HEK293T (cell line): ENCODE results near the gene SNX3.

ENCODE experiments used
- ARNT ChIP-seq: fragments of 450-650 bp; IDR thresholded peaks from 2 replicates; pipeline ENCODE4 v1.6.1; 2017; ENCODE audit warnings: mild to moderate bottlenecking
- BHLHE40 ChIP-seq: fragments of 450-650 bp; IDR thresholded peaks from 2 replicates; pipeline ENCODE4 v1.6.1; 2016; ENCODE audit warnings: mild to moderate bottlenecking, moderate library complexity, borderline replicate concordance
- ELF4 ChIP-seq: fragments of 450-650 bp; IDR thresholded peaks from 2 replicates; pipeline ENCODE4 v1.6.1; 2017; ENCODE audit warnings: antibody characterized with exemption
- FOXA1 ChIP-seq: fragments of 450-650 bp; IDR thresholded peaks from 2 replicates; pipeline ENCODE4 v1.6.1; 2016; ENCODE audit warnings: mild to moderate bottlenecking
- FOXK2 ChIP-seq: fragments of 450-650 bp; IDR thresholded peaks from 2 replicates; pipeline ENCODE4 v1.6.1; 2016; ENCODE audit warnings: mild to moderate bottlenecking
- HDGF ChIP-seq: fragments of 450-650 bp; IDR thresholded peaks from 2 replicates; pipeline ENCODE4 v1.6.1; 2017; ENCODE audit warnings: antibody characterized with exemption, borderline replicate concordance
- L3MBTL2 ChIP-seq: fragments of 450-650 bp; conservative IDR thresholded peaks from 2 replicates; pipeline ENCODE4 v1.6.1; 2016; ENCODE audit warnings: mild to moderate bottlenecking
- LEF1 ChIP-seq: fragments of 450-650 bp; IDR thresholded peaks from 2 replicates; pipeline ENCODE4 v1.6.1; 2017; ENCODE audit warnings: mild to moderate bottlenecking, borderline replicate concordance
- NFRKB ChIP-seq: fragments of 450-650 bp; IDR thresholded peaks from 2 replicates; pipeline ENCODE4 v1.6.1; 2016; ENCODE audit warnings: mild to moderate bottlenecking, moderate library complexity
- SP1 ChIP-seq: fragments of 450-650 bp; IDR thresholded peaks from 2 replicates; pipeline ENCODE4 v1.6.1; 2017
- SUZ12 ChIP-seq: fragments of 450-650 bp; IDR thresholded peaks from 2 replicates; pipeline ENCODE4 v1.6.1; 2016; ENCODE audit warnings: mild to moderate bottlenecking
- TARDBP ChIP-seq: fragments of 450-650 bp; IDR thresholded peaks from 2 replicates; pipeline ENCODE4 v1.6.1; 2016
- ZNF384 ChIP-seq: fragments of 450-650 bp; IDR thresholded peaks from 2 replicates; pipeline ENCODE4 v1.6.1; 2016

GRCh38 chr6:108168090-108168463 is 92.8 kb downstream of the SNX3 start:
- no peak for TF ChIP-seq ZNF384
- TF ChIP-seq HDGF: no peak
- TF ChIP-seq BHLHE40: no peak
- TF ChIP-seq NFRKB: no peak
- no peak for TF ChIP-seq FOXK2
- no peak for TF ChIP-seq ELF4
- TF ChIP-seq SP1: no peak
- TF ChIP-seq L3MBTL2: no peak
- no peak for TF ChIP-seq FOXA1
- TF ChIP-seq TARDBP: no peak
- no peak for TF ChIP-seq LEF1
- no peak for TF ChIP-seq SUZ12
- no peak for TF ChIP-seq ARNT
